Measurements from ENCODE around the gene FSTL4.

The FSTL4 gene

GRCh38 chr5:133354323-133355185 is 257.8 kb downstream of the FSTL4 start:
- Histone ChIP-seq H3K36me3 (ENCODE audit: control insufficient read depth, insufficient read depth, low read length) (no peaks in the 10 kb centered on the region), H3K27me3 (ENCODE audit: control insufficient read depth, insufficient read depth, low read length) (no peaks in the 10 kb centered on the region), H3K4me1 (ENCODE audit: control insufficient read depth, insufficient read depth, low read length) (no peaks in the 10 kb centered on the region), H3K4me3 (ENCODE audit: low read length) (no peak overlapping the region), H3K9me3 (ENCODE audit: control insufficient read depth, low read length) (no peaks in the 10 kb centered on the region), H3K9ac (ENCODE audit: low read length) (no peak overlapping the region)

GRCh38 chr5:133353741-133354140 is 258.6 kb downstream of the FSTL4 start:
- H3K4me1 ChIP-seq (ENCODE audit: control insufficient read depth, insufficient read depth, low read length): no peaks in the 10 kb centered on the region
- H3K4me3 ChIP-seq (ENCODE audit: low read length): no peak overlapping the region
- no peaks in the 10 kb centered on the region for H3K9me3 ChIP-seq (ENCODE audit: control insufficient read depth, low read length)
- H3K36me3 ChIP-seq (ENCODE audit: control insufficient read depth, insufficient read depth, low read length): no peaks in the 10 kb centered on the region
- H3K27me3 ChIP-seq (ENCODE audit: control insufficient read depth, insufficient read depth, low read length): no peaks in the 10 kb centered on the region
- no peak overlapping the region for H3K9ac ChIP-seq (ENCODE audit: low read length)

DNA sequence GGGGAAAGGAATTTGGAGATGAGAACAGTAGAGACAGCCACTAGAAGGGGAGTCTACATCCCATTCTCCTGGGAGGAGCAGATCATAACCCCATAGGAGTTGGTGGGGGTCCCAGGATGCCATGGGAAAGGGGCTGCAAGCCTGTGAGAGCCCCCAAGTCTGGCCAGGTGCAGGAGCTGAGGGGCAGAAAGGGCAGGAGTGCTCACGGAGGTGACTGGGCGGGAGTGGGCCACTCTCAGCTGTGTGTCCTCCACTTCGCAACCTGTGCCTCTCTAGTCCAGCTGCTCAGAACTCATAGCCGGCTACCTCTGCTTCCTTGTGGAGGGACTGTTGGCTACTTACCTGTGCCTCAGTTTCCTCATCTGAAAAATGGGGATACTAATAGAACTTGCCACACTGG is 263.9 kb downstream of the FSTL4 start:
- H3K4me1 ChIP-seq (ENCODE audit: control insufficient read depth, insufficient read depth, low read length): no peaks in the 10 kb centered on the region
- H3K4me3 ChIP-seq (ENCODE audit: low read length): no peak overlapping the region
- no peaks in the 10 kb centered on the region for H3K36me3 ChIP-seq (ENCODE audit: control insufficient read depth, insufficient read depth, low read length)
- H3K27me3 ChIP-seq (ENCODE audit: control insufficient read depth, insufficient read depth, low read length): peaks cover 4% of the 10 kb centered on the region
- no peaks in the 10 kb centered on the region for H3K9me3 ChIP-seq (ENCODE audit: control insufficient read depth, low read length)
- H3K9ac ChIP-seq (ENCODE audit: low read length): no peak overlapping the region

DNA sequence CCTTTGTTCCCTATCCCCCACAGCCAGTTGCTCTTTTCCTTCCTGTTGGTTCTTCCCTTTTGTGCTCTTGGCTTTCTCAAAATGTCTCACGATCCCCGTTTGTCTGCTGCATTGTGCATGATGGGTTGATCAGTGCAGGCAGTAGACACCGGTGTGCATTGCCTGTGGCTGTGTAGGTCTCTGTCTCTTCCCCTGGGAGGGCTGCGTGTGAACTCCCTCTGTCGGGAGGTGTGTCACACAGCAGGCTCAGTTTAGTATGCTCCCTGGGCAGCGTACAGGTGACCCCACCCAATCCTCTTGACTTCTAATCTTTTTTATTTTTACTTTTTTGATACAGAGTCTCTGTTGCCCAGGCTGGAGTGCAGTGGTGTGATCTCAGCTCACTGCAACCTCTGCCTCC is 265.3 kb downstream of the FSTL4 start:
- Histone ChIP-seq H3K9me3 (ENCODE audit: control insufficient read depth, low read length) (no peaks in the 10 kb centered on the region), H3K4me3 (ENCODE audit: low read length) (no peak overlapping the region), H3K27me3 (ENCODE audit: control insufficient read depth, insufficient read depth, low read length) (peaks cover 4% of the 10 kb centered on the region), H3K4me1 (ENCODE audit: control insufficient read depth, insufficient read depth, low read length) (no peaks in the 10 kb centered on the region), H3K9ac (ENCODE audit: low read length) (no peak overlapping the region), H3K36me3 (ENCODE audit: control insufficient read depth, insufficient read depth, low read length) (no peaks in the 10 kb centered on the region)

- no peaks in the 10 kb centered on the region for H3K36me3 ChIP-seq (ENCODE audit: control insufficient read depth, insufficient read depth, low read length)
Measured at GRCh38 chr5:133344266-133344665, 268.1 kb downstream of the FSTL4 start.

GRCh38 chr5:133343196-133343595 is 269.1 kb downstream of the FSTL4 start:
- Histone ChIP-seq H3K27me3 (ENCODE audit: control insufficient read depth, insufficient read depth, low read length) (no peaks in the 10 kb centered on the region), H3K4me1 (ENCODE audit: control insufficient read depth, insufficient read depth, low read length) (no peaks in the 10 kb centered on the region), H3K36me3 (ENCODE audit: control insufficient read depth, insufficient read depth, low read length) (no peaks in the 10 kb centered on the region), H3K9me3 (ENCODE audit: control insufficient read depth, low read length) (no peaks in the 10 kb centered on the region), H3K4me3 (ENCODE audit: low read length) (no peak overlapping the region), H3K9ac (ENCODE audit: low read length) (no peak overlapping the region)

More at GRCh38 chr5:133344266-133344665, 268.1 kb downstream of the FSTL4 start:
- H3K9ac ChIP-seq (ENCODE audit: low read length): no peak overlapping the region
- no peak overlapping the region for H3K4me3 ChIP-seq (ENCODE audit: low read length)
- H3K27me3 ChIP-seq (ENCODE audit: control insufficient read depth, insufficient read depth, low read length): peaks cover 4% of the 10 kb centered on the region
- no peaks in the 10 kb centered on the region for H3K9me3 ChIP-seq (ENCODE audit: control insufficient read depth, low read length)
- H3K4me1 ChIP-seq (ENCODE audit: control insufficient read depth, insufficient read depth, low read length): no peaks in the 10 kb centered on the region

DNA sequence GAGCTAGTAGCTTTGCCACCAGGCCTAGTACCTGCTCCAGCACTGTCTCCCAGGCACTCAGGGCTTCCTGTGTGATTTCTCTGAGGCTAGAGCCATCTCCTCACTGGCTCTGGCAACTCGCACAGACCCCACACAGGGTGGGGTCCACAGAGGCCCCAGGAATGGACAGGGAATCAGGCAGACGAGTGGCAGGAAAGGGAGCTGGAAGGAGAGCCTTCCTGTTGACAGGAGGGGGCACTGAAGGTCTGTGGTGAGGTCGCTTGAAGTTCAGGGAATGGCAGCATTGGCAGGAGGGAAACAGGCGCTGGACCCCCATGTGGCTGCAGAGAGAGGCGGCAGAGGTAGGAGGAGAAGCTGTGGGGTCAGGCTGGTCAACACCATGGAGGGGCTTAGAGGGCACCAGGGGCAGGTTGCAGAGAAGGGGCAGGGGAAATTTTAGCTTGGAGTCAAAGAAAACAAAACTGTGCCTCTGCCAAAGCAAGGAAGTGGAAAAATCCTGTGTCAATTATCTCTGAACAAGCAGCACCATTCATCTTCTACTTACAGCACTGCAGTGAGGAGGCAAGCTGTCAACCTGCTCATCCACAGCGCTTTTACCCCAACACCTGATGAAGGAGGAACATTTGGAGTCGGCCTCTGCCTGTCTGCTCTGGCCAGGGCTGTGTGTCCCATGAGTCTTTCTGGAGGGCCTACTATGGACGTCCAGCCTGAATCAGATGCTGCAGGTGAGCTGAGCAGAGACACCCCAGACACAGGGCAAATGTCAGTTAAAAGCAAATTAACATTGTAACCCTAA is 270.2 kb downstream of the FSTL4 start:
- no peak overlapping the region for H3K4me3 ChIP-seq (ENCODE audit: low read length)
- no peaks in the 10 kb centered on the region for H3K9me3 ChIP-seq (ENCODE audit: control insufficient read depth, low read length)
- H3K36me3 ChIP-seq (ENCODE audit: control insufficient read depth, insufficient read depth, low read length): no peaks in the 10 kb centered on the region
- H3K4me1 ChIP-seq (ENCODE audit: control insufficient read depth, insufficient read depth, low read length): no peaks in the 10 kb centered on the region
- H3K27me3 ChIP-seq (ENCODE audit: control insufficient read depth, insufficient read depth, low read length): no peaks in the 10 kb centered on the region
- H3K9ac ChIP-seq (ENCODE audit: low read length): no peak overlapping the region

GRCh38 chr5:133341296-133341695 is 271.0 kb downstream of the FSTL4 start:
- no peaks in the 10 kb centered on the region for H3K4me1 ChIP-seq (ENCODE audit: control insufficient read depth, insufficient read depth, low read length)
- H3K4me3 ChIP-seq (ENCODE audit: low read length): no peak overlapping the region
- no peaks in the 10 kb centered on the region for H3K36me3 ChIP-seq (ENCODE audit: control insufficient read depth, insufficient read depth, low read length)
- no peaks in the 10 kb centered on the region for H3K27me3 ChIP-seq (ENCODE audit: control insufficient read depth, insufficient read depth, low read length)
- H3K9ac ChIP-seq (ENCODE audit: low read length): no peak overlapping the region
- no peaks in the 10 kb centered on the region for H3K9me3 ChIP-seq (ENCODE audit: control insufficient read depth, low read length)

DNA sequence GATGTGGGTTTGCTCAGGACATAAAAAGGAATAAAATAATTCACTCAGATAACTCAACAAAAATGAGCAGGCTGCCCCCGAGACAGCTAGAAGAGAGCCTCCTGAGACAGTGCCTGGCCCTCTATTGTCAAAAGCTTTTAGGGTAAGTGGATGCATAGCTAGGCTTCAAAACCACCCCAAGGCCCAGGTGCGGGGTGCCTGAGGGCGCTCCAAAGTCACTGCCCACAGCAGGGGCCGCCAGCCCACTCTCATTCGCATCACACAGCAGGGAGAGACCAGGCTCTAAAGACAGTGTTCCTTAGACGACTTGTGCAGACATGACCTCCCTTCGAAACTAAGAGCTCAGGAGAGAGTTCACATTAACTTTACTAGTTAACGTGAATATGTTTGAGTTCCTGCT is 271.5 kb downstream of the FSTL4 start:
- no peaks in the 10 kb centered on the region for H3K9me3 ChIP-seq (ENCODE audit: control insufficient read depth, low read length)
- H3K36me3 ChIP-seq (ENCODE audit: control insufficient read depth, insufficient read depth, low read length): no peaks in the 10 kb centered on the region

GRCh38 chr5:133340002-133340755 is 272.2 kb downstream of the FSTL4 start:
- no peak overlapping the region for H3K9ac ChIP-seq (ENCODE audit: low read length)

More for the DNA sequence above, 271.5 kb downstream of the FSTL4 start:
- Histone ChIP-seq H3K4me3 (ENCODE audit: low read length) (no peak overlapping the region), H3K4me1 (ENCODE audit: control insufficient read depth, insufficient read depth, low read length) (peaks cover 3% of the 10 kb centered on the region), H3K27me3 (ENCODE audit: control insufficient read depth, insufficient read depth, low read length) (no peaks in the 10 kb centered on the region), H3K9ac (ENCODE audit: low read length) (no peak overlapping the region)

GRCh38 chr5:133338504-133339355 is 273.6 kb downstream of the FSTL4 start:
- Histone ChIP-seq H3K27me3 (ENCODE audit: control insufficient read depth, insufficient read depth, low read length) (no peaks in the 10 kb centered on the region), H3K9me3 (ENCODE audit: control insufficient read depth, low read length) (no peaks in the 10 kb centered on the region), H3K4me1 (ENCODE audit: control insufficient read depth, insufficient read depth, low read length) (peaks cover 6% of the 10 kb centered on the region), H3K9ac (ENCODE audit: low read length) (no peak overlapping the region), H3K36me3 (ENCODE audit: control insufficient read depth, insufficient read depth, low read length) (no peaks in the 10 kb centered on the region), H3K4me3 (ENCODE audit: low read length) (no peak overlapping the region)

More at GRCh38 chr5:133340002-133340755, 272.2 kb downstream of the FSTL4 start:
- Histone ChIP-seq H3K4me1 (ENCODE audit: control insufficient read depth, insufficient read depth, low read length) (peaks cover 6% of the 10 kb centered on the region), H3K4me3 (ENCODE audit: low read length) (no peak overlapping the region), H3K36me3 (ENCODE audit: control insufficient read depth, insufficient read depth, low read length) (no peaks in the 10 kb centered on the region), H3K27me3 (ENCODE audit: control insufficient read depth, insufficient read depth, low read length) (no peaks in the 10 kb centered on the region), H3K9me3 (ENCODE audit: control insufficient read depth, low read length) (no peaks in the 10 kb centered on the region)

Data from mucosa of stomach (tissue), 1 donor.